ENCODE data around the gene BAIAP3.
A peak's percentile ranks its signal among the peaks of the same experiment; 100 is the strongest.

Gene BAIAP3

GRCh38 chr16:1333854-1334700 is 632 bp downstream of the BAIAP3 start:
- no peak for DNase-seq

GRCh38 chr16:1334739-1335138 is 1.3 kb downstream of the BAIAP3 start:
- no peak for DNase-seq

GRCh38 chr16:1335211-1335971 is 1.9 kb downstream of the BAIAP3 start:
- no peak for DNase-seq

GRCh38 chr16:1335996-1336395 is 2.6 kb downstream of the BAIAP3 start:
- DNase-seq, result no peak

GRCh38 chr16:1336619-1337018 is 3.2 kb downstream of the BAIAP3 start:
- DNase-seq, result no peak

GRCh38 chr16:1337486-1337885 is 4.0 kb downstream of the BAIAP3 start:
- DNase-seq, result no peak

- DNase-seq, result no peak
Measured at GRCh38 chr16:1338119-1338730, 4.8 kb downstream of the BAIAP3 start.

GRCh38 chr16:1338855-1339675 is 5.6 kb downstream of the BAIAP3 start:
- no peak for DNase-seq

- DNase-seq, result no peak
Measured at GRCh38 chr16:1340730-1341494, 7.5 kb downstream of the BAIAP3 start.

- DNase-seq, result no peak
Measured at GRCh38 chr16:1341495-1342420, 8.3 kb downstream of the BAIAP3 start.

GRCh38 chr16:1342526-1343427 is 9.3 kb downstream of the BAIAP3 start:
- DNase-seq, result peak; percentile 75

- no peak for DNase-seq
Measured at GRCh38 chr16:1343428-1344242, 10.2 kb downstream of the BAIAP3 start.

GRCh38 chr16:1344499-1344898 is 11.1 kb downstream of the BAIAP3 start:
- no peak for DNase-seq

- DNase-seq, result no peak
Measured at GRCh38 chr16:1345087-1345486, 11.6 kb downstream of the BAIAP3 start.

GRCh38 chr16:1345651-1346421 is 12.4 kb downstream of the BAIAP3 start:
- no peak for DNase-seq

GRCh38 chr16:1346422-1347285 is 13.2 kb downstream of the BAIAP3 start:
- no peak for DNase-seq

GRCh38 chr16:1347286-1347855 is 13.9 kb downstream of the BAIAP3 start:
- no peak for DNase-seq
